ENCODE data around the gene GDF10. TPM values are rescaled to one million over a fixed set of nuclear protein-coding genes. Genes with fewer than 3 reads are reported as not detected.

Gene GDF10
- 0.06 to 0.17 TPM (median 0.13 TPM) in 5 replicates for total RNA-seq (2022; extraction: Qiagen RNA extraction; ENCODE audit: low read depth)

GRCh38 chr10:47299611-47300428, at the start of gene GDF10:
GDF10 (plus strand) TSS chr10:47300197; CDS start chr10:47300652, 455 bp downstream.

GRCh38 chr10:47322300-47323061, 22.5 kb downstream of the GDF10 start, which contains the start of gene GDF2:
GDF2 (plus strand) TSS chr10:47322454; CDS start chr10:47322669, 215 bp downstream.

GRCh38 chr10:47348138-47348651, 48.2 kb downstream of the GDF10 start, which contains the start of gene RBP3:
RBP3 (plus strand) TSS chr10:47348363; CDS start chr10:47348485, 122 bp downstream.

Other genes with a start within 250 kb of the GDF10 start
- gene GDF2, start 22.3 kb downstream of the GDF10 start, total RNA-seq (2022; extraction: Qiagen RNA extraction; ENCODE audit: low read depth) = not detected in 5 replicates
- not detected in 5 replicates for gene RBP3, start 48.2 kb downstream of the GDF10 start, total RNA-seq (2022; extraction: Qiagen RNA extraction; ENCODE audit: low read depth)
- 9.1 to 13.4 TPM (median 13.1 TPM) in 5 replicates for gene ZNF488, start 84.1 kb downstream of the GDF10 start, total RNA-seq (2022; extraction: Qiagen RNA extraction; ENCODE audit: low read depth)
- gene ANXA8, start 183.9 kb downstream of the GDF10 start, total RNA-seq (2022; extraction: Qiagen RNA extraction; ENCODE audit: low read depth) = 24.8 to 35.3 TPM (median 28.1 TPM) in 5 replicates
- 1.1 to 2.6 TPM (median 1.4 TPM) in 4 of 5 replicates, not detected in the other for gene FAM25G, start 191.5 kb downstream of the GDF10 start, total RNA-seq (2022; extraction: Qiagen RNA extraction; ENCODE audit: low read depth)
- gene AGAP9, start 223.4 kb downstream of the GDF10 start, total RNA-seq (2022; extraction: Qiagen RNA extraction; ENCODE audit: low read depth) = 7.7 to 11.5 TPM (median 9.2 TPM) in 5 replicates

All from A549 treated with CpdA at 1 μM for 4 hours (cell line).